HT1080 (cell line): ENCODE measurements around the gene KTI12. TPM values are rescaled to one million over a fixed set of nuclear protein-coding genes. Genes with fewer than 3 reads are reported as not detected.

ENCODE experiments used
- DNase-seq: peaks from one replicate; pipeline ENCODE4 v3.0.0-alpha.2; 2015; ENCODE audit warnings: low read depth
- small RNA-seq: library from RNA; depleted of rRNA; stranded (forward); fragments of <200 nt; gene quantifications from one replicate; pipeline ENCODE3, GENCODE V24; 2014
- total RNA-seq: library from RNA; depleted of rRNA; stranded (reverse); fragments of >200 nt; shearing (Covaris generic); gene quantifications from 2 replicates; pipeline ENCODE4 v1.2.3, GENCODE V29; 2014; rRNA removed

The KTI12 gene
- total RNA-seq, 1 experiment from 2014 or later, result 16.2 TPM

DNA sequence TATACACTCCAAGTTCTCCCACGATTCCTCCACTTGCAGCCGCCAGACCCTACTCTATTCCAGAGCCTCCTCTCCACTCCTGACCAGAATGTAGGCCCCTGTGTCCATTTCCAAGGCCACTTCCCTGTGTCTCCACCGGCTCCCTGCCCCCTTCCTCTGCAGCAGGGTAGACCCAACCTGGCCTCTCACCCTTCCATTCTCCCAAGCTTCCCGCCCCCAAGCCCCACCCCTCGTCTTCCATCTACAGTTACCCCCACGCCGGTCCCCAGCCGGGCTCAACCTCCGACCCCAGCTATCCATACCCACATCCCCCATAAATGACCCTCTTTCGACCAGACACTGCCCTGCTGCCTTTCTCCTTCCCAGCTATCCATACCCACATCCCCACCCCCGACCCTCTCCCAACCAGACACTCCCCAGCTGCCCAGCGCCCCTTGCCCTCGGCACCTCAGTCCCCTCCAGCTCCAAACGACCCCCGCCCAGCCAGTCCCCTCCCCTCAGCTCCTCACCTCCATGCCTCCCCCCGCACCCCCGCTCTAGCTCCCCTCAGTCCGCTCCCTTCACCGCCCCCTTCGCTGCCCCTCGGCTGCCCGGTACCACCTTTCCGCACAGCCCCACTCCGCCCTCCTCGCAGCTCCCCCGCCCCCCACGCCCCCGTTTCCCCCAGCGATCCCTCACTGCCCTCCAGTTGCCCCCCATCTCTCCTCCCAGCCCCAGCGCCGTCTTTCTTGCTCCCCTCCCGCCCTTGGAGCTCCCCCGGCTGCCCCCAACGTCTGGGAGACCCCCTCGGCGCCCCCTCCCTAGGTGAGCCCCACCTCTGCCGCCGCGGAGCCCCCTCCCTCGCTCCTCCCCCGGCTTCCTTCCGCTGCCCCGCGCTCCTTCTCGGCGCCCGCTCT lies 43.8 kb downstream of the KTI12 start:
- no peak for DNase-seq

DNA sequence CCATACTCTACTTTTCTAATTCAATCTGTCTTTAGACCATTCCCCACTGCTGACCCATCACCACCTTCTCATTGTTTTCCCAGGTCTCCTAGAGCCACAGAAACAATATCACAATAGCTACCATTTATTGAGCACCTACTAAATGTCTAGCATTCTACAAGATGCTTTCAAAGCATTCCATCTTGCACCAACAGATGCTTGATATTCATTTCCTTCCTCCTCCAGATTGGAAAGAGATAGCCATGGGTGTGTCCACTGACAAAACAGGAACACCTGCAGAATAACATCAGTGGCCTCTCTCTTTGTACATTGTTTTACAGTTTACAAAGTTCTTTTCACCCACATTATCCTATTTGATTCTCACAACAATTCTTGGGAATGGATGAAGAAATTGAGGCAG lies 45.4 kb downstream of the KTI12 start:
- DNase-seq, result no peak

DNA sequence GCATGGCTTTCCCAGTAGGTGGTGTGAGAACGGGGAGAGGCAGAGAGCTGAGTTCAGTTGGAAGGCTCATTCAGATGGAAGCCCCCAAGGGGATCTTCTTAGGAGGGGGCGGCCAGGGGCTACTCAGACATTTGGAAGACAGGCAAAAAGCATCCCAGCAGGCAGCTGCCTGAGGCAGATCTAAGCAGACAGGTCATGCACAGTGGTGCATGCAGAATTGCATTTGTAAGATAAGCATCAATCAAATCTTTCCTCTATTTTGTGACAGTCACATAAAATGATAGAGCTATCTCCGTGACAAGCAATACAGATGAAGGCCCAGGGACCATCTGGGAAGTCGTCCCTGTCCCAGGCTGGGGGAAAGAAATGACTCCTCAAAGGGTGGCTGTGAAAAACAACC lies 46.9 kb downstream of the KTI12 start:
- DNase-seq, result no peak

DNA sequence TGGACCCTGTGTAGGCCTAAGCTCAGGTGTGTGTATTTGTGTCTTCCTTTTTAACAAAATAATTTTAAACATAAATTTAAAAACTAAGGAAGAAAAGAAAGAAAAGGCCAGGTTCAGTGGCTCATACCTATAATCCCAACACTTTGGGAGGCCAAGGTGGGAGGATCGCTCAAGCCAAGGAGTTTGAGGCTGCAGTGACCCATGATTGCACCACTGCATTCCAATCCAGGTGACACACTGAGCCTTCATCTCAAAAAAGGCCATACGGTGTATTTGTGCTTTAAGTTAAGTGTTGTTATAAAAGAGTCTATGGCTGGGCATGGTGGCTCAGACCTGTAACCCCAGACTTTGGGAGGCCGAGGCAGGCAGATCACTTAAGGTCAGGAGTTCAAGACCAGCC lies 51.4 kb downstream of the KTI12 start:
- no peak for DNase-seq

Small RNA genes lying within 50 kb of the gene (small RNA-seq; reads per million reads assigned to genes)
- not detected for gene RN7SL290P

Other genes starting within 250 kb of the KTI12 start
- gene NRDC, start 155.1 kb downstream of the KTI12 start, total RNA-seq, result 57.0 and 57.8 TPM in 2 replicates
- gene RAB3B, start 43.1 kb downstream of the KTI12 start, total RNA-seq, result 20.5 and 23.3 TPM in 2 replicates
- 68.9 and 76.2 TPM in 2 replicates for gene TXNDC12, start 21.4 kb upstream of the KTI12 start, total RNA-seq
- 46.4 and 50.8 TPM in 2 replicates for gene BTF3L4, start 22.5 kb upstream of the KTI12 start, total RNA-seq
- gene ZFYVE9, start 108.3 kb upstream of the KTI12 start, total RNA-seq, result 15.5 and 22.5 TPM in 2 replicates